Coronary artery (tissue), 2 donors: ENCODE data around the gene UFSP2.

Experiments
- DNase-seq: peaks from one replicate; pipeline ENCODE4 v3.0.0-alpha.2; 2017; ENCODE audit warnings: low spot score
- H3K27ac ChIP-seq, 2 donors: fragments of 200-600 bp; sonication (generic); one replicate each; pipeline ENCODE4 v1.5.1; 2016 to 2019
- H3K4me3 ChIP-seq: fragments of 200-600 bp; sonication (generic); 2 replicates; pipeline ENCODE4 v1.5.1; 2016; ENCODE audit warnings: mild to moderate bottlenecking, moderate library complexity
- TF ChIP-seq, protein P1 (sequence below): fragments of 200-600 bp; sonication (generic); IDR thresholded peaks from one replicate; pipeline ENCODE4 v1.5.1; 2019; ENCODE audit warnings: antibody characterized with exemption

Gene UFSP2, protein sequence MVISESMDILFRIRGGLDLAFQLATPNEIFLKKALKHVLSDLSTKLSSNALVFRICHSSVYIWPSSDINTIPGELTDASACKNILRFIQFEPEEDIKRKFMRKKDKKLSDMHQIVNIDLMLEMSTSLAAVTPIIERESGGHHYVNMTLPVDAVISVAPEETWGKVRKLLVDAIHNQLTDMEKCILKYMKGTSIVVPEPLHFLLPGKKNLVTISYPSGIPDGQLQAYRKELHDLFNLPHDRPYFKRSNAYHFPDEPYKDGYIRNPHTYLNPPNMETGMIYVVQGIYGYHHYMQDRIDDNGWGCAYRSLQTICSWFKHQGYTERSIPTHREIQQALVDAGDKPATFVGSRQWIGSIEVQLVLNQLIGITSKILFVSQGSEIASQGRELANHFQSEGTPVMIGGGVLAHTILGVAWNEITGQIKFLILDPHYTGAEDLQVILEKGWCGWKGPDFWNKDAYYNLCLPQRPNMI

DNA sequence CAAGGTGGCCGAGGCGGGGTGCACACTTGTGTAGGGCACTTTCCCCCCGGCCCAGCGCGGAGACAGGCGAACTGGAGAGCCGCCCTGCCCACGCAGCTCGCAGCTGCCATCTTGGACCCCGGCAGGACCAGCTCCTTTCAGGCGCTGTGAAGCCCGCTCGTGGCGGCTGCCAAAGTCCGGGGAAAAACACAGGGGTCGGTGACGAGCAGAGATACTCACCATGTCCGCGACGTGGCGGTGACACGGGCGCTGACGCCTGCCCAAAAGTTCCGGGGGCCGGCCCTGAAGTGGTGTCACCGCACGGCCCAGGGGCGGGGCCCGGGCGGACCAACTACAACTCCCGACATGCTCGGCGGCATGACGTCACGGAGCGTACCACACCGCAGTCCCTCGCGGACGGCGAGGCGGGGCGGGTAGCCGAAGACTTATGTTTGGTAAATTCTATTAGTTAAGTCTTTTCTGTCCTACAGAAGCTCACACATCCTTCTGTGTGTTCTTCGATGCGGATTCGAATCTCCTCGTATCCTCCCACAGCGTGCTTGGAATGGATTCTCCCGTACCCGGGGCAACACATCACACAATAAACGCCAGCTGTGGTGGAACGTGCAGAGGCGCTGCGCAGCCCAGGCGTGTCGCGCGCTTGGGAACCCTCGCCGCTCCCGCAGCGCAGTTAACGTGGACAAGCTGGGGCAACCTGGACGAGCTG is at the start of gene UFSP2:
Gene UFSP2, minus strand, starts transcription at position 318 of the 706 bp plus-strand sequence. Its CDS starts 96 bp downstream, at position 222.
- DNase-seq: peak; percentile 94
- Histone ChIP-seq H3K27ac (peak within 1 kb of the TSS; percentile 90 to 97), H3K4me3 (peak within 1 kb of the TSS; percentile 77)
- TF ChIP-seq, protein P1, sequence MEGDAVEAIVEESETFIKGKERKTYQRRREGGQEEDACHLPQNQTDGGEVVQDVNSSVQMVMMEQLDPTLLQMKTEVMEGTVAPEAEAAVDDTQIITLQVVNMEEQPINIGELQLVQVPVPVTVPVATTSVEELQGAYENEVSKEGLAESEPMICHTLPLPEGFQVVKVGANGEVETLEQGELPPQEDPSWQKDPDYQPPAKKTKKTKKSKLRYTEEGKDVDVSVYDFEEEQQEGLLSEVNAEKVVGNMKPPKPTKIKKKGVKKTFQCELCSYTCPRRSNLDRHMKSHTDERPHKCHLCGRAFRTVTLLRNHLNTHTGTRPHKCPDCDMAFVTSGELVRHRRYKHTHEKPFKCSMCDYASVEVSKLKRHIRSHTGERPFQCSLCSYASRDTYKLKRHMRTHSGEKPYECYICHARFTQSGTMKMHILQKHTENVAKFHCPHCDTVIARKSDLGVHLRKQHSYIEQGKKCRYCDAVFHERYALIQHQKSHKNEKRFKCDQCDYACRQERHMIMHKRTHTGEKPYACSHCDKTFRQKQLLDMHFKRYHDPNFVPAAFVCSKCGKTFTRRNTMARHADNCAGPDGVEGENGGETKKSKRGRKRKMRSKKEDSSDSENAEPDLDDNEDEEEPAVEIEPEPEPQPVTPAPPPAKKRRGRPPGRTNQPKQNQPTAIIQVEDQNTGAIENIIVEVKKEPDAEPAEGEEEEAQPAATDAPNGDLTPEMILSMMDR: no peak

DNA sequence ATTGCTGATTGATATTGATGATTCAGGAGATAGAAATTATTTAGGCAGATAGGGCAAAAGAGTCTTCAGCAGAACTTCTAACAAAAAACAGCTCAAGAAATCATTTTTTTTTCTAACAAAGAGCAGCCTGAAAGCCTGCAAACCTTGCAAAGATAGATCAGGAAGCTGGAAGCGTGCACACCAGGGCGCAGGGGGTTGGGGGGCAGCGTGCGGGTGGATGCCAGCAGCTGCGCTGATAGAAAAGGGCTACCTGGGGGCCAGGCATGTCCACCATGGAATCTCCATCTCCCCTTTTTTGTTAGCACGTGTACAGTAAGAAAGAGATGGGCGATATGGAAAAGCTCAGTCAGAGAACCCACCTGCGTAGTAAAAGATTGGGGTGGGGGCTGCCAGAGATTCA is 47.5 kb upstream of the UFSP2 start:
- TF ChIP-seq, protein P1: no peak
- H3K27ac ChIP-seq: no peak overlapping the region
- DNase-seq: no peak
- no peak overlapping the region for H3K4me3 ChIP-seq

DNA sequence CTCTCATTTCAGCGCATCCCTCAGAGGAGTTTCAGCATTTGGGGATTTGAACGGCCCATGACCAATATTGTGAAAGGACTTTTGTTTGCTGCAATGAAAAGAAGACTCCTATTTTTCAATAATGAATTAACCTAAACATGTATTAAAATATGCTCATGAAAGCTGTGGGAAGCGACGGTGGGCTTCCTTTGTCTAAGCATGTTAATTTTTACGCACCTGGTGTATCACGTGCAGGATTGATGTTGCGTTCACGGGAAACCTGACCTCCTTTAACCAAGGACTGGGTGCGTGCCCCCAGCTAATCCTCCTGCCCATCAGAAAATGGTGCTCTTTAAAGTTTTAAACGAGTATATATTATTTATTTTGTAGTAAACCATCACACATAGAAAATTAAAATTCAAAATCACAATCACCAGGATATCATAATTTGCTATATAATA is 46.4 kb upstream of the UFSP2 start:
- TF ChIP-seq, protein P1: no peak
- peak overlapping the region in 1 of 2 donors; percentile 84 for H3K27ac ChIP-seq

GRCh38 chr4:185471235-185472102 is 45.7 kb upstream of the UFSP2 start, which contains the start of gene CCDC110:
Gene CCDC110, minus strand, starts transcription at chr4:185471733. Its CDS starts 50 bp downstream, at chr4:185471683.
- peak; percentile 96 for DNase-seq
- TF ChIP-seq, protein P1: peak; percentile 44
- Histone ChIP-seq H3K4me3 (peak within 1 kb of the TSS; percentile 93), H3K27ac (peak within 1 kb of the TSS; percentile 84)

More for the DNA sequence above, 46.4 kb upstream of the UFSP2 start:
- DNase-seq: no peak
- peak overlapping the region; percentile 93 for H3K4me3 ChIP-seq

DNA sequence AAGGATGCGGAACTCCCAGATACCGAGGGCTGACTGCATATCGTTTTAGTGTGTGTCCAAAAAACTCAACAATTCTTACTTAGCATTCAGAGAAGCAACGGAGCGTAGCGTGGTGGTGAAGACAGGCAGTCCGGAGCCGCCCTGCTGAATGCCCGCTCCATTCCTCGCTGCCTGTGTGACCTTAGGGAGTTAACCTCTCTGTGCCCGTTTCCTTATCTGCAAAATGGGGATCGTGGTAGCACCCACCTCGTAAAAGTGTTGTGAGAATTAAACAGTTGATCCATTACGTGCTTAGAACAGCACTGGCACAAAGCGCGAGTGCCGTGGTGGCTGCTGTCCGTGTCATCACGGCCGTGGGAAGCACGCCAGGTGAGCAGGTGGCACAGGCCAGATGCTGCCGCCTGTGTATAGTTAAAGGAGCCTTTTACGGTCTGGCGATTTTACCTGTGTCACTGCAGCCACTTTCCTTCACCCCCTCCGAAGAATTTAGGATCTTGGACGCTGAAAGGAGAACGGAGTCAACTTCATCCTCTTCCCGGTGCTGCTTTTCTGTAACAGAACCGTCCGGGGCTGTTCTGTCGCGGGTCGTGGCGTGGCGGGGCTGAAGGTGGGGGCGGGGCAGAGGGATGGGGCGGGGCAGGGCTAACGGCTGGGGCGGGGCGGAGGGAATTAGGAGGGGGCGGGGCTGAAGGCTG is 44.9 kb upstream of the UFSP2 start:
- peak overlapping the region; percentile 31 to 74 for H3K27ac ChIP-seq
- peak overlapping the region; percentile 84 for H3K4me3 ChIP-seq
- peak; percentile 89 for DNase-seq

More for the DNA sequence above, 44.9 kb upstream of the UFSP2 start:
- TF ChIP-seq, protein P1: no peak
